Activated T-cell treated with anti-CD3 and anti-CD28 coated beads for 1 hour (primary cell): ENCODE measurements around the gene FRMD4A.

Experiments used
- DNase-seq: peaks from one replicate; pipeline ENCODE4 v3.0.0-alpha.2; 2020; ENCODE audit warnings: low read depth

Gene FRMD4A

GRCh38 chr10:14293526-14293925 is 37.2 kb downstream of the FRMD4A start:
- no peak for DNase-seq

GRCh38 chr10:14291296-14291695 is 39.4 kb downstream of the FRMD4A start:
- DNase-seq = no peak

- DNase-seq = no peak
Observed at GRCh38 chr10:14285941-14286560, 44.7 kb downstream of the FRMD4A start.

GRCh38 chr10:14282276-14282675 is 48.4 kb downstream of the FRMD4A start:
- DNase-seq = no peak

- DNase-seq = no peak
Observed at GRCh38 chr10:14278533-14278932, 52.2 kb downstream of the FRMD4A start.

GRCh38 chr10:14276210-14276609 is 54.5 kb downstream of the FRMD4A start:
- no peak for DNase-seq

- DNase-seq = no peak
Observed at GRCh38 chr10:14271621-14272020, 59.1 kb downstream of the FRMD4A start.

- DNase-seq = no peak
Observed at GRCh38 chr10:14270370-14270769, 60.4 kb downstream of the FRMD4A start.

GRCh38 chr10:14265709-14266108 is 65.0 kb downstream of the FRMD4A start:
- DNase-seq = no peak

GRCh38 chr10:14262836-14263425 is 67.8 kb downstream of the FRMD4A start:
- no peak for DNase-seq

- DNase-seq = no peak
Observed at GRCh38 chr10:14261336-14261735, 69.4 kb downstream of the FRMD4A start.

GRCh38 chr10:14259696-14260566 is 70.8 kb downstream of the FRMD4A start:
- no peak for DNase-seq

GRCh38 chr10:14254368-14254767 is 76.4 kb downstream of the FRMD4A start:
- no peak for DNase-seq

GRCh38 chr10:14253711-14254110 is 77.0 kb downstream of the FRMD4A start:
- DNase-seq = no peak

GRCh38 chr10:14253079-14253478 is 77.6 kb downstream of the FRMD4A start:
- DNase-seq = no peak

GRCh38 chr10:14250496-14251076 is 80.1 kb downstream of the FRMD4A start:
- no peak for DNase-seq

GRCh38 chr10:14247377-14248116 is 83.2 kb downstream of the FRMD4A start:
- DNase-seq = no peak

GRCh38 chr10:14244801-14245211 is 85.9 kb downstream of the FRMD4A start:
- no peak for DNase-seq

GRCh38 chr10:14244147-14244546 is 86.6 kb downstream of the FRMD4A start:
- no peak for DNase-seq

GRCh38 chr10:14243221-14243620 is 87.5 kb downstream of the FRMD4A start:
- DNase-seq = no peak

GRCh38 chr10:14241196-14241595 is 89.5 kb downstream of the FRMD4A start:
- no peak for DNase-seq
